CD4-positive, alpha-beta T cell treated with Interleukin-6 for 4 hours (primary cell): Measurements from ENCODE around the gene C1orf74.
"Not testable (repeated sequence)": the region's sequence is repeated elsewhere in the genome, so short reads cannot be mapped to it uniquely, and the experiment has no call there.

Experiments
- DNase-seq: peaks from one replicate; pipeline ENCODE4 v3.0.0-alpha.2; 2020; ENCODE audit warnings: mixed read lengths

C1orf74 gene

GRCh38 chr1:209805341-209805781, 21.0 kb upstream of the C1orf74 start:
- DNase-seq, result no peak

DNA sequence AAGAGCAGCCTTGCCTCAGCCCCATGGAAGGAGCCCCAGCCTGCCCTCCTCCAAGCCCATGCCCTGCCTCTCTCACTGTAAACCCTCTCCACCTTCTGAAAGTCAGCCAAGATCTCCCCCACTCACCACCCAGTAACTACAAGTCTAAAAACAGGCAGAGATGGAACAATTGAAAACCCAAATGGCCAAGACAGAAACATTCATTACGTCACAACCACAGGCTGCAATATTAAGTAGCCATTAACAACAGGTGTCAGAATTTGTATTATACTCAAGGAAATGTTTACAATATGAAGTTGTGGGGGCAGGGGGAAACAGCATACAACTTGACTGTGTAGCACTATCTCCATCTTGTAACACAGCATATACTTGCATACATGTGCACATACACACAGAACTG, 19.2 kb upstream of the C1orf74 start:
- DNase-seq, result no peak

GRCh38 chr1:209802780-209803152, 18.4 kb upstream of the C1orf74 start:
- DNase-seq, result no peak

DNA sequence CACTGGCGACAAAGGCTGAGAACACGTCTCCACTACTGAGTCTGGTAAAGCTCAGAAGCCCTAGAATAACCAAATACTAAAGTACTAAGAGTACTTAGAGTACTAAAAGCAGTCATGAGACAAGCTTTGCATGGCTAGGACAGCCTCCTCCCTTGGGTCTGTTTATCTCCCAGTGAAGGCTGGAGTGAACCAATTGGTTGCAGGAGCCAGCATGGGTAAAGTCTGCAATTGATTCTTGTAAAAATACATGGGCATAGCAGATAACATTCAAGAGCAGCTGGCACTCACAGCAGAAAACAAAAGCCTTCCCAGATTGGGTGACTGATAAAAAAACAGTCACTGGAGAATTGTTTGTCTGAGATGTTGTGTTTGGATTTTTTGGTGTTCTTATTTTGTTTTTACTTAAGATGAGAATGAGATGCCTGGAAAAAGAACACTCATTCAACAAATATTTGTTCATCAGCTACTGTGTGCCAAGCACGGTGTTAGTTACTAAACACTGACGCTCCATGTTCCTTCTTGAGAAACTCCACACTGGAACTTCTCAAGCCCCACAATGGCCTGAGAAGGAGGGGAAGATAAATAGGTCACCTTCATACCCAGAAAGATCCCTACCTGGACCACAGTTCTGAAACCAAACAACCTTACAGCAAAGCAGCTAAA, 17.9 kb upstream of the C1orf74 start:
- no peak for DNase-seq

GRCh38 chr1:209800984-209801834, 16.9 kb upstream of the C1orf74 start:
- DNase-seq, result no peak

- DNase-seq, result no peak
These were observed 13.8 kb upstream of the C1orf74 start for GRCh38 chr1:209797978-209798639.

DNA sequence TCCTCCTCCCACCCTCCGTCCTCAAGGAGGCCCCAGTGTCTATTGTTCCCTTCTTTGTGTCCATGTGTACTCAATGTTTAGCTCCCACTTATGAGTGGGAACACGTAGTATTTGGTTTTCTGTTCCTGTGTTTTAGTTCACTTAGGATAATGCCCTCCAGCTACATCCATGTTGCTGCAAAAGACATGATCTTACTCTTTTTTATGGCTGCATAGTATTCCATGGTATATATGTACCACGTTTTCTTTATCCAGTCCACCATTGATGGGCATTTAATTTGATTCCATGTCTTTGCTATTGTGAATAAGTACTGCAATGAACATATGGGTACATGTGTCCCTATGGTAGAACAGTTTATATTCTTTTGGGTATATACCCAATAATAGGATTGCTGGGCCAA, 9.4 kb upstream of the C1orf74 start:
- not testable (repeated sequence) for DNase-seq

DNA sequence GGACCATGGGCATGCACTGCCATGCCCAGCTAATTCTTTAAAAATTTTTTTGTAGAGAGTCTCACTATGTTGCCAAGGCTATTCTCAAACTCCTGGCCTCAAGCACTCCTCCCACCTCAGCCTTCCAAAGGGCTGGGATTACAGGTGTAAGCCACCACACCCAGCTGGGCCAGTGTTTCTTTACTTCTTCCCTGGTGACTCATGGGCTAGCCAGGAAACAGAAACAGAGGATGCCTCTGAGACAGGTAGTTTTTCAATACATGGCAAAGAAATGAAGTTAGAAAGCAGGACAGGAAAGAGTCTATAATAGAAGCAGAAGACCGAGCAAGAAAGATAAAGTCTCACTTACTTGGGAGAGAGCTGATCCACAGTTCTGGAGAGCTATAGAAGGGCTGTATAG, 7.6 kb upstream of the C1orf74 start:
- no peak for DNase-seq

GRCh38 chr1:209790286-209791193, 6.2 kb upstream of the C1orf74 start:
- no peak for DNase-seq

GRCh38 chr1:209789245-209789644, 4.9 kb upstream of the C1orf74 start:
- DNase-seq, result no peak

- no peak for DNase-seq
These were observed 3.2 kb upstream of the C1orf74 start for GRCh38 chr1:209787551-209787950.

DNA sequence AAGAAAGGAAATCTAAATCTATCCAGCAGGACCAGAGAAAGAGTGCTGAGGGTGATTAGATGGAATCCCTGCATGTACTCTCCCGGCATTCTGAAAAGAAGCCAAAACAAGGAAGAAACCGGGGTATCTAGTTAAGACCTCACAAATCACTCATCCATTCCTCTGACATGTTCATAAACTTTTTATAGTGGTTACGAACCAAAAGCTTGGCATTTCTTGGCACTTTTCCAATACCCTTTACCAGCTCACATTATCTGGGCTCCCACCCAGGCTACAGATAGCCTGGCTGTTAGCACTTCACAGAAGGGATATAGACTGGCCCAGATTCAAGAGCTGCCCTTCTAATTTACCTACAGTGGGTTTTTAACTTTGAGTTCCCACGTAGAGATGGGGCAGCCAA, 1.8 kb upstream of the C1orf74 start:
- DNase-seq, result no peak

DNA sequence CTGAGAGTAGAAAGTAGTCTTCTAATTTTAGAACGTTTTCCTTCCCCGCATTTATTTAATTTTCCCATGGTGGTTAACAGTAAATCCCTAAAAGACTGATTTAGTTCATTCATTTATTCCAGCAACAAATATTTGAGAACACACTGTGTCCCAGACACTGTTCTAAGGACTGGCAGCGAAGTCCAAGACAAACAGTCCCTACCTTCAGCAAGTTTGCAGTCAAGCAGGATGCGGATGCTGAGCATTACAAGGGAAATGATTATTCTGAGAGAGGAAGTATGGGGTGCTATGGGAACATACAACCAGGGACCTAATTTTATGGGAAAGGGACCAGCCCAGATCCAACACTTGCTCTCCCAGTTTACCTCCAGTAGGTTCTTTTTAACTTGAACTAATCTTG, 1.2 kb upstream of the C1orf74 start:
- DNase-seq, result no peak

DNA sequence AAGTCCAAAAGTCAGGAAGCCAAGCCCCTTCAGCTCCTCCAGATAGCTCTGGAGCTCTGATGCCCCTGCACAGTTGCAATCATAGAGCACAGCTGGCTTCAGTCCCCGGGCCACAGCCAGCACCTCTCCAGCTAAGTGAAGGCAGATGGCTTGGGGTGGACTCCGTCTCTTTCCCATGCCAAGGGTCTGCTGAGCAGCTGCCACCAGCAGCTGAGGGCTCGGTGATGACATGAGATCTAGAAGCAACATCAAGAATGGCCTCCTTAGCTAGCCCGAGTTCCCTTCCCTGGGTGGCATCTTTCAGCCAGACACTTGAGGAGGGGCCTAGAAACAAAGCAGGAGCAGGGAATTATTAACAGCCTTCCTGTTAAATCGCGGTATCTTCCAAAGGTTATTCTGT, 973 bp downstream of the C1orf74 start:
- no peak for DNase-seq

- no peak for DNase-seq
These were observed 4.1 kb downstream of the C1orf74 start for GRCh38 chr1:209780268-209780667.

GRCh38 chr1:209778102-209778501, 6.3 kb downstream of the C1orf74 start:
- no peak for DNase-seq

DNA sequence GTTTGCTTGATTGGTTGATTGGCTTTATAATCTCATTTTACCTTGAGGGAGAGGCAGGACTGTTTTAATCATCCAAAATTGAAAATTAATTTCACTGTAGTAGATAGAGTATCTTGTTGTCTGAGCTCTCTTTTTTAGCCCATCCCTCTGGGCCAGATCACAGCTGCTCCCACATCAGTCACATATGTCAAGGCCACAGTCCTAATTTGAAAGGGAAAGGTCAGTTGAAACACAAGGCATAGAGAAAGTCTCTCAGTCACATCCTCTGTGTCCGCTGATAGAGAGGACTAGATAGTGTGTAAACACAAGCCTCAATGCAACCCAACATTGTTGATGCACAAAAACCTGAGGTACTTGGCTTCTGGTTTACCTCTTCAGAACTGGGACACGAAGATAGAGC, 6.8 kb downstream of the C1orf74 start:
- DNase-seq, result no peak

DNA sequence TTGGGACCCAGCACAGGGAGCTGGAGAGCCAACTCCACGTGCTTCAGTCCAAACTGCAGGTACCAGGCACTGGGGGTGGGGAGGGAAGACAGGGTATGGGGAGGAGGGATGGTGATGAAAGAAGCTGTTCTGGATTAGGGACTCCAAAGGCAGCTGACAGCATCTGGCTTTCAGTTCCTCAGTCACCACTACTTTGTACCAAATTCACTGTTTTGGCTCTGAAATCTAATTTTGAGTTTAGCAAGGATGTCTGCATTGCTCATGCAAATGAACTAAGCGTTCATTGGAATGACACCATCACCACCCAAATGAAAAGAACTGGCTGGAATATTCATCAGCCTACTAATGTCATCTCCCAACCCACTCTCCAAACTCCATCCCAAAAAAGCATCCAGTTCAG, 8.7 kb downstream of the C1orf74 start:
- DNase-seq, result no peak

- no peak for DNase-seq
These were observed 9.8 kb downstream of the C1orf74 start for GRCh38 chr1:209774592-209774991.

GRCh38 chr1:209772126-209772525, 12.2 kb downstream of the C1orf74 start:
- no peak for DNase-seq

DNA sequence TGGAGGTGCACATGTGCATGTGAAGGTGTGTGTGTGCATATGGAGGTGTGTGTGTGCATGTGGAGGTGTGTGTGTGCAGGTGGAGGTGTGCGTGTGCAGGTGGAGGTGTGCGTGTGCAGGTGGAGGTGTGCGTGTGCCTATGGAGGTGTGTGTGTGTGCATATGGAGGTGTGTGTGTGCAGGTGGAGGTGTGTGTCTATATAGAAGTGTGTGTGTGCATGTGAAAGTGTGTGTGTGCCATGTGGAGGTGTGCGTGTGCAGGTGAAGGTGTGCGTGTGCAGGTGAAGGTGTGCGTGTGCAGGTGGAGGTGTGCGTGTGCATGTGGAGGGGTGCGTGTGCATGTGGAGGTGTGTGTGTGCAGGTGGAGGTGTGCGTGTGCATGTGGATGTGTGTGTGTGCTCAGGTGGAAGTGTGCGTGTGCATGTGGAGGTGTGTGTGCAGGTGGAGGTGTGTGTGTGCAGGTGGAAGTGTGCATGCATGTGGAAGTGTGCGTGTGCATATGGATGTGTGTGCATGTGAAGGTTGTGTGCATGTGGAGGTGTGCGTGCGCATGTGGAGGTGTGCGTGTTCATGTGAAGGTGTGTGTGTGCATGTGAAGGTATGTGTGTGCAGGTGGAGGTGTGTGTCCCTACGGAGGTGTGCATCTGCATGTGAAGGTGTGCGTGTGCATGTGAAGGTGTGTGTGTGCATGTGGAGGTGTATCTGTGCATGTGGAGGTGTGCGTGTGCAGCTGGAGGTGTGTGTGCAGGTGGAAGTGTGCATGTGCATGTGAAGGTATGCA, 13.5 kb downstream of the C1orf74 start:
- DNase-seq, result no peak

GRCh38 chr1:209769971-209770370, 14.4 kb downstream of the C1orf74 start:
- DNase-seq, result peak; percentile 34
